Left ventricle myocardium inferior (tissue), 1 donor: ENCODE measurements around the gene RPL15. TPM values are rescaled to one million over a fixed set of nuclear protein-coding genes. Genes with fewer than 3 reads are reported as not detected.
A peak's percentile ranks its signal among the peaks of the same experiment; 100 is the strongest.
"Not testable (repeated sequence)": the region's sequence is repeated elsewhere in the genome, so short reads cannot be mapped to it uniquely, and the experiment has no call there.

Source experiments
- DNase-seq: peaks from one replicate; pipeline ENCODE4 v3.0.0-alpha.2; 2020
- H3K27ac ChIP-seq: fragments of 200-600 bp; replicated peaks from 2 replicates; pipeline ENCODE4 v1.8.0; 2021
- H3K27me3 ChIP-seq: fragments of 200-600 bp; 2 replicates; pipeline ENCODE4 v1.8.0; 2021; ENCODE audit warnings: low read depth
- H3K36me3 ChIP-seq: fragments of 200-600 bp; 2 replicates; pipeline ENCODE4 v1.8.0; 2021
- H3K4me1 ChIP-seq: fragments of 200-600 bp; 2 replicates; pipeline ENCODE4 v1.8.0; 2021
- H3K4me3 ChIP-seq: fragments of 200-600 bp; 2 replicates; pipeline ENCODE4 v1.8.0; 2021; ENCODE audit warnings: mild to moderate bottlenecking, moderate library complexity
- H3K9me3 ChIP-seq: fragments of 200-600 bp; replicated peaks from 2 replicates; pipeline ENCODE4 v1.8.0; 2021
- CTCF ChIP-seq: fragments of 200-600 bp; IDR thresholded peaks from 2 replicates; pipeline ENCODE4 v1.8.0; 2021; ENCODE audit warnings: antibody characterized with exemption, mild to moderate bottlenecking, borderline replicate concordance
- intact Hi-C: fragments of 100-400 bp; cut with micrococcal nuclease; formaldehyde crosslinking; loops from one replicate; pipeline ENCODE4 v1.11.0; 2022
- total RNA-seq: library from RNA; stranded (reverse); fragmentation: NEBNext Ultra II Directional; extraction: Animal tissue kit (Norgen Biotek cat#: 25700); gene quantifications from one replicate; pipeline ENCODE4 v1.2.1, GENCODE V29; 2021
- donor health status: DM: no; HTN: yes; CAD: no; lungs with severe emphysema.

RPL15 gene
- total RNA-seq, 1 donor from 2014 or later = 915 TPM

- H3K4me3 ChIP-seq = peak overlapping the region; percentile 97
- no peak for TF ChIP-seq CTCF
- peaks cover 60% of the 10 kb centered on the region for H3K4me1 ChIP-seq
- no peak for DNase-seq
- no peaks in the 10 kb centered on the region for H3K27me3 ChIP-seq
- H3K9me3 ChIP-seq = no peaks in the 10 kb centered on the region
- H3K36me3 ChIP-seq = peaks cover 31% of the 10 kb centered on the region
- peak overlapping the region; percentile 93 for H3K27ac ChIP-seq
- intact Hi-C loops = no loop called here
These were observed 613 bp upstream of the RPL15 start for GRCh38 chr3:23916152-23916885.

- DNase-seq, H3K9me3 ChIP-seq, intact Hi-C loops, H3K27me3 ChIP-seq: not testable (repeated sequence)
- Histone ChIP-seq H3K4me1 (peaks cover 60% of the 10 kb centered on the region), H3K36me3 (peaks cover 44% of the 10 kb centered on the region), H3K27ac (peak overlapping the region; percentile 93), H3K4me3 (peak overlapping the region; percentile 97)
These were observed 859 bp downstream of the RPL15 start for GRCh38 chr3:23917679-23918303.

GRCh38 chr3:23918331-23918730 is 1.4 kb downstream of the RPL15 start:
- peaks cover 60% of the 10 kb centered on the region for H3K4me1 ChIP-seq
- peak overlapping the region; percentile 97 for H3K4me3 ChIP-seq
- H3K9me3 ChIP-seq, DNase-seq, H3K27me3 ChIP-seq, intact Hi-C loops: not testable (repeated sequence)
- peak overlapping the region; percentile 93 for H3K27ac ChIP-seq
- H3K36me3 ChIP-seq = peaks cover 46% of the 10 kb centered on the region

- TF ChIP-seq CTCF = no peak
- H3K27me3 ChIP-seq = no peaks in the 10 kb centered on the region
- H3K36me3 ChIP-seq = peaks cover 46% of the 10 kb centered on the region
- no peak overlapping the region for H3K4me3 ChIP-seq
- H3K9me3 ChIP-seq = no peaks in the 10 kb centered on the region
- DNase-seq = no peak
- intact Hi-C loops = no loop called here
- peaks cover 58% of the 10 kb centered on the region for H3K4me1 ChIP-seq
- no peak overlapping the region for H3K27ac ChIP-seq
These were observed 2.7 kb downstream of the RPL15 start for GRCh38 chr3:23919628-23920027.

GRCh38 chr3:23920151-23920655 is 3.3 kb downstream of the RPL15 start:
- H3K27ac ChIP-seq = no peak overlapping the region
- H3K4me1 ChIP-seq = peaks cover 53% of the 10 kb centered on the region
- H3K9me3 ChIP-seq = no peaks in the 10 kb centered on the region
- no peak overlapping the region for H3K4me3 ChIP-seq
- DNase-seq = no peak
- peaks cover 46% of the 10 kb centered on the region for H3K36me3 ChIP-seq
- TF ChIP-seq CTCF = no peak
- intact Hi-C loops = no loop called here
- H3K27me3 ChIP-seq = no peaks in the 10 kb centered on the region

GRCh38 chr3:23921052-23921511 is 4.2 kb downstream of the RPL15 start:
- Histone ChIP-seq H3K27me3 (no peaks in the 10 kb centered on the region), H3K4me1 (peaks cover 44% of the 10 kb centered on the region), H3K9me3 (no peaks in the 10 kb centered on the region), H3K27ac (no peak overlapping the region), H3K4me3 (no peak overlapping the region), H3K36me3 (peaks cover 46% of the 10 kb centered on the region)
- intact Hi-C loops = no loop called here
- no peak for DNase-seq
- TF ChIP-seq CTCF = no peak
